ENCODE measurements around the gene PRKCA.
A peak's percentile ranks its signal among the peaks of the same experiment; 100 is the strongest.
"Not testable (repeated sequence)": the region's sequence is repeated elsewhere in the genome, so short reads cannot be mapped to it uniquely, and the experiment has no call there.

The PRKCA gene

DNA sequence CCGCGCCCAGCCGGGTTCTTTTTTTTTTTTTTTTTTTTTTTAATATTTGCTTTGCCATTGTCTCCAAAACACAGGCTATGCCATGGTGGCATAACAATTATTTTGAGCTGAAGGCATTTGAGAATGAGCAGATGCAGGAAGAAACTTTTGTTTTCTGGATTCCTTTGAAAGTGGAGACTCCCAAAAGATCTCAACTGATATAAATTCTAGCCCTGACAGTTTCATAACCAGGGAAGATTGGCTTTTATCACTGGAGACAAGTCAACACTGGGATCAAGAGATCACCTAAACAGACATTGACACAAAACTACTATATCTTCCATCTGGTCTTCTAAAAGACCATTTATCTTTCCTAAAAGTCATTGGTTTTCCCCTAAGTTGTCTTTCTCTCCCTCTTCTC is 10.1 kb upstream of the PRKCA start:
- DNase-seq, result no peak

DNA sequence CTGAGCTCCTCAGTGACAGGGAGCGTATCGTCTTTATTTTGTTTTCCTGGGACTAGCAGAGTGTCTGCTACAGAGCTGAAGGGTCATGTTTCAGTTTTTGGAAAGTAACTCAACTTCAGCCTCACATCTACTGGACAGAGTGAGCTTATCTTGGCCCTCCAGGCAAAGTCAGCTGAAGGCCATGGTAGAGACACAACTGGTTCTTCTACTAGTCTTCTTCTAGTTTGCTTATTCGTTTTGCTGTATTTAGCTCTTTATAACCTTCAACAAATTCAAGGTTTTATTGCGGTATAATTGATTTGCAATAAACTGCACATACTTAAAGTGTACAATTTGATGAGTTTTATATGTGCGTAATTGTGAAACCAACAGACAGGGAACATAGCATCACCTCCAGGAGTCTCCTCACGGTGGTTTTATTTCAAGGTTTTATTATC is 6.1 kb upstream of the PRKCA start:
- DNase-seq, result no peak

DNA sequence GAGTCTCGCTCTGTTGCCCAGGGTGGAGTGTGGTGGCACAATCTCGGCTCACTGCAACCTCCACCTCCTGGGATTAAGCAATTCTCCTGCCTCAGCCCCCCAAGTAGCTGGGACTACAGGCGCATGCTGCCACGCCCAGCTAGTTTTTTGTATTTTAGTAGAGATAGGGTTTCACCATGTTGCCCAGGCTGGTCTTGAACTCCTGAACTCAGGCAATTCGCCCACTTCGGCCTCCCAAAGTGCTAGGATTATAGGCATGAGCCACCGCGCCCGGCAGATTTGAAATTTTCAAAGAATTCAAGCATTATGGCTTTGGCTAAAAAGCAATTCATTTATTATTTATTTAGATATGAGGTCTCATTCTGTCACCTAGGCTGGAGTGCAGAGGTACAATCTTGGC is 5.0 kb upstream of the PRKCA start:
- not testable (repeated sequence) for DNase-seq

DNA sequence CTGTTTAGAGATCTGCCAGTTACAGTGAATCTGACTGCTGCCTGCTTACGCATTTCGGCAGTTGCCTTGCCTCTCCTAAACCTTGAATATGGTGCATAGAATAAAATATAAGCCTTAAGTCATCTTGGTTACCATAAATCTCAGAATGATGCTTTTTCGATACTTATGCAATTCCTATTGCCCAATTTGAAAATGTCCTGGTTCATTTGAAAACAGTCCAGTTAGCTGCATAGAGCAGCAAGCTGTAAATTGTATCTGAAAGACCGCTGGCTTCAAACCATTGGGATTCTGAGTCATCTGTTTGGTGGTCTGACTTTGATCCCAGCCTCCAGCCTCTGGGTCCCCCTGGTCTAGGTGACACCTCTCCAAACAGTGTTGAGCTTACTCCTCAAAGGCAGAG is 2.7 kb upstream of the PRKCA start:
- DNase-seq, result no peak

DNA sequence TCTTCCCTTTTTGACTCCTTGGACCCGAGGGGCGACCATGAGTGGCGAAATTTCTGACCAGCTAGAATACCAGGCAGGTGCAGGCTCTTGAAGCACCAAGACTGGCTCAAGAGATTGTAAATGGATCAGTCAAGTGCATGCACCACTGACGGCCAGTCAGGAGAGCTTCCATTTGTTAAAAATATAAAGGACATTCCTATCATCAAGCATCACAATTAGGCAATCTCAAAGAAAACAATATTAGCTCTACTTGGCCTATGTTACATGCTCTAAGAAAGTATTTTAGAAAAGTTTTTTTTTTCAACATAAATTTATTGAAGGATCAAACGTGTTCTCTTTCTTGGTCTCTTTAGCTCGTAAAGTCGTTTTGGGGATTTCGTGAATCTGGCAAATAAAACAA is 1.5 kb upstream of the PRKCA start:
- DNase-seq, result no peak

DNA sequence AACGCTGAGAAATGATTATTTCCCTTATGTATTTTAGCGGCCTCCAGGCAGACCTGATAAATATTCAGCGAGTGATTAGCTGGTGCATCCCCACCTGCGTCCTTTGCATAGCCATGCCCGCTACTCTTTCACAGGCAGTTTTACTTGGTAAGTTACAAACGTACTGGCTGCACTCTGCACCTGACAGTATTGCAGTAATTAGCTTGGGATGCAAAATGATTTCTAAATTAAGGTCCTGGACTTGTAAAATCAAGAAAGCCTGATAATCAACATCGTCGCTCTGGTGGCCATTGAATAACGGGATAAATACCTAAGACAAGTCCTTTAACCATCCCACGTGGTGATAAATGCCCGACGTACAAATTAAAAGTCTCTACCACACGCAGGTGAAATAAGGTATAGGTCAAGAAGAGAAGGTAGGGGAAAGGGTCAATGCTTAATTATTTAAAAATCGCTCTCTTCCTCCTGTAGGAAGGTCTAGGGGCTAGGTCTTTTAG is 998 bp upstream of the PRKCA start:
- DNase-seq, result no peak

DNA sequence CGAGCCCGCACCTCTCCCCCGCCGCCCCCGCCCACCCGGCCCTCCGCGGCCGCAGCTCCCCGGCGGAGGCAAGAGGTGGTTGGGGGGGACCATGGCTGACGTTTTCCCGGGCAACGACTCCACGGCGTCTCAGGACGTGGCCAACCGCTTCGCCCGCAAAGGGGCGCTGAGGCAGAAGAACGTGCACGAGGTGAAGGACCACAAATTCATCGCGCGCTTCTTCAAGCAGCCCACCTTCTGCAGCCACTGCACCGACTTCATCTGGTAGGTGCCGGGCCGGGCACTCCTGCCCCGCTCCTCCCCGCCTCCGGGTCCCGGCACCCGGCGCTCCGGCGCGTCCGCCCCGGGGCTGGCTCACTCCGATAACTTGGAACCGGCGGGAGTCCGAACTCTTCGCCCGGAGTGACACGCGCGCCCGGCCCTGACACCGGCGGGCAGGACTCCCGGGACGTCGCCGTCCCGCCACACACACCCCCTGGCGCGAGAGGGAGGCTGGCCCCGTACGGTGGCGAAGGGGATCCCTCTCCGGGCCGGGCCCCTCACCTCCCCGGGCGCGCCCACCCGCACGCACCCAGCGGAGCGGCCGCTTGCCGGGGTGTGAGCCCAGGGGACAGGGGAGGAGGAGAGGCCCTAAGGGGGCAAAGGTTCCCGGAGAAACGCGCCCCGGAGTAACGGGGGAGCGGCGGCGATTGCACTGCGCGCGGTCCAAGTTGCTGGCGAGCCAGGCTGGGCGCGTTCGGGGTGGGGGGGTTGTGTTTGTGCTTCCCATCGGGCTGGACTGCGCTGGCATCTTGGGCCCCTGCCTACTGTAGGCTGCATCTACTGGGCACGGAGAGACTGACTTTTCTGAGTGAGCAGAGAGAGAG is 581 bp downstream of the PRKCA start:
- peak; percentile 18 for DNase-seq

DNA sequence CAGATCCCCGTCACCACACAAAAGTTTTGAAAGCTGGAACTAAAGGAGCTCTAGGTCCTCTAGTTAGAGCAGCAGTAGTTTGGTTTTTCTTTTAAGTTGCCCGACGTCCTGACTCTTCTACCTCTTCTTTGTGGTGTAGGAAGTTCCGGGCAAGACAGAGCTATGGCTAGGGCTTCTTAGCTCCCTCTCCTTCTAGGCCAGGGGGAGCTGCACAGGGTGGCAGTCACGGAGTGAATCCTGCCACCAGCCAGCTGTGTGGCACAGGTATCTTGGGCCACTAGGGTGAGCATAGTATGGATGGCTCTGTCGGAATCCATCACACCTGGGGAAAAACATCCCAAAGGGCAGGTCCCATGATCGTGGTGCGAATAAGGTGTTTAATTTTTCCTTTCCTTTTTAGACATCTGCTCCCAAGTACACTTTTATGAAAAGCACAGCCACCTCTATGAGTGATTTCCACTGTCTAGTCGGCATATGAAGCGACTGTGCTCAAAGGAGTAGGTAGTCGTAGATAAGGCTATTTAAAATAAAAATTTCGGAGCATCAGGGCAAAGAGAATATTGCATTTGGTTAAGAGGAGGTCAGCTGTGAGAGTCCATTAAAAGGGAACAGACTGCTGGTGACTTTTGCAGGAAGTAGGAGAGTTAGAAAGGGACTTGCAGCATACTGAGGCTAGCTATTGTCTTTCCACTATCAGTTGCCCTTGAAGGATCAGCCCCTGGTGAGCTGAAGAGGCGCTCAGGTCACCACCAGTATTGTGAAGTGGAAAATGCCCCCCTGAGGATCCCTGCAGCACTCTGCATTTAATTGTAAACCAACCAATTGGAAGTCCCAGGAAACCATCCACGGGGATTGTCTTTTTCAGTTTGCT is 2.1 kb downstream of the PRKCA start:
- peak; percentile 27 for DNase-seq

DNA sequence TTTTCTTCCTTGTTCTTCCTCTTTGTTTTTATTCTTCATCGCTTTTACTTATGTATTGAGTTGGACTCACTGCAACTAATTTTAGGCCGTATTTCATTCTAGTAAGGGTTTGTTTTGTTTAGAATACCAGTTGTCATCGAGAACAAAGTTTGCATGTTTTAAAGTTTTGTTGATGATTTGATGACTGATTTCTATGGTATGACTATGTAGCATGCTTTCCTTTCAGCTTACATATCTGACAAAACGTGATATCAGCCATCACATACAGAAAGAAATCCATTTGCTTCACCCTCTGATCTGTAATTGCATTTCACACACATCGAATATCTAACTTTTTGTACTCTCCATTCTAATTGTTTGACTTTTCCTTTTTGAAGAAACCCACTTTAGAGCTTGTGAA is 4.0 kb downstream of the PRKCA start:
- no peak for DNase-seq

DNA sequence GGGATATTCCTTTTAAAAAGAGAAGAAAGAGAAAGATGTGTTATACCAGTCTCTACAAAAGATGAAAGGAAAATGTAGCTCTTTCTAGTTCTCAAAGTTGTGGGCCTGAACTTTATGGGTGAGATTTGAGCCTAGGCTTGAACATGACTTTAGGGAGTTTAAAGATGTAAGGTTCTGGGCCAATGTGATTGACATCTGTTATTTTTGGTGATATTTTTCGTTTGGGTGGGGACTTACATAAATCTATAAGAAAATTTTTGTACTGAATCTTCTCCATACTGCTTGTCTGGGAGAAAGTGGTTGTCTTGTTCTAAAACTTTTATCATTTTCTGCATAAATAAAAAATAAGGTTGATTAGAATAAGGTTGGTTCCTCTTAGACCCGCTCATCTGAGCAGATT is 4.8 kb downstream of the PRKCA start:
- DNase-seq, result no peak

DNA sequence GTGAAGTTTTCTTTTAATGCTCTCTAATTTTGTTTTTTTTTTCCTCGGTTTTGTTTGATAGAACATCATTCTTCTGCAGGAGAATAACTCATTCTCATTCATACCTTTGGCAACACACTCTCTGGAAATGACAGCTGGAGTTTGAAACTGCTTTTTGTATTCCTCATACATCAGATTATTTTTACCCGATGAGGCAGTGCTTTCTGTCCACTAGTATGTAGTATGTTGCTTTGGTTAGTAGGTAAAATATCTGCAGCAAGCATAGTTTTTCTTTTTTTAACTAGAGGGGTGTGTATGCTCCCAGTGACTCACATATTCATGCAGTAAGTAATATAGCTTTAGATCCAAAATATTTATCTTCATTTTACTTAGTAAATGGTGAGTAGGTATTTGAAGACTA is 6.4 kb downstream of the PRKCA start:
- no peak for DNase-seq

DNA sequence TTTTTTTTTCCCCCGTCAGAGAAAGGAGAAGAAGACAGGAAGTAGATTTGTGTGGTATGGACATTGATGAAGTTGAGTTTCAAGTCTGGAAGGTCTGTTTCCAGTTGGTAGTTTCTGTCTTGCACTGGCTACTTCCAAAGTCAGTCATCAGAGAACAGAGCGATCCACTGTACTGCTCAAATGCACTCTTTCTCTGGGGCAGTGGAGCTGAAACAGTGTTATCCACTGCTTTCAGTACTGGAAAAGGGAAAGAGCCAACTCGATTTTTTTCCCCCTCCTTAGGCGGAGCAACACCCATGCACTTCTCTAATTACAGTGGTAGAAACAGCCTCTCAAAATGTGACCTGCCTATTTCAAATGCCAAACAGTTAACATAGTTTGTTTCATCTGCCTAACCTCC is 7.4 kb downstream of the PRKCA start:
- no peak for DNase-seq

DNA sequence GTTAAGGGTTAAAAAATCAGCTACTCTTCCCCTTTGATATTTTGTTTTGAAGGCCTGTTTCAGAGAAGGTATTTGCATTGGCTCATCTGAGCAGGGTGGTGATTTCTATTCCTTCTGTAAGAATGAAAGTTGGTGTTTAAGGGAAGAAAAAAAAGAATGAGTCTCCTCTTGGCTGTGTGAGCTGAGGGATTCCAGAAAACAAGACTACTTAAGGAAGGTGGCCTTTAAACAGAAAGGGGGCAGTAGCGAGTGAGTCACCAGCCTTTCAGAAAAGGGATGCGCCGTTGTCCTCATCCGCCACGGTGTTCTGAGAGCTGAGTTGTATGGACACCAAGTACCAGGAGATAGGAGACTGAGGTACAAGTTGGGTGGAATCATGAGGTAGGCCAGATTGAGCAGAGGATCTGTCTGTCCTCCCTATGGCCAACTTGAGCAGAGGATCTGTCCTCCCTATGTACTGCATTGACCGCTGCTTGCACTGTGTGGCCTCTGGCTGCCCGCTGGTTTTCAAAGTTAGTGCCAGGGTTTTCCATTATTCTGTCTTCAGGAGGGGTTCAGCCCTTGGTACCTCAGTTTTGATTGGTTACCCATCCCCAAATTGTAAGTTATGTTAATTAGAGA is 8.2 kb downstream of the PRKCA start:
- no peak for DNase-seq

DNA sequence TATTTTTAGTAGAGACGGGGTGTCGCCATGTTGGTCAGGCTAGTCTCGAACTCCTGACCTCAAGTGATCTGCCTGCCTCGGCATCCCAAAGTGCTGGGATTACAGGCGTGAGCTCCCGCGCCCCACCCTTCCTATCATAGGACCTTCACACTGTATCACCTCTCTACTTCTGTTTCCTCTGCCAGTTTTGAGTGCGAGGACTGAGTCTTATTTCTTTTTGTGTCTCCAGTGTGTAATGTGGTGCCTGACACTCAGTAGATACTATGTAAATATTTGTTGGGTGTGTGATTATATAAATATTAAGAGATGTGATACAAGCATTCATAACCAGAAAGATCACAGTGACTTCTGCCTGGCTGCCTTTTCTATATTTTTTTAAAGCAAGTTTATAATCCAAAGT is 10.5 kb downstream of the PRKCA start:
- DNase-seq, result no peak

DNA sequence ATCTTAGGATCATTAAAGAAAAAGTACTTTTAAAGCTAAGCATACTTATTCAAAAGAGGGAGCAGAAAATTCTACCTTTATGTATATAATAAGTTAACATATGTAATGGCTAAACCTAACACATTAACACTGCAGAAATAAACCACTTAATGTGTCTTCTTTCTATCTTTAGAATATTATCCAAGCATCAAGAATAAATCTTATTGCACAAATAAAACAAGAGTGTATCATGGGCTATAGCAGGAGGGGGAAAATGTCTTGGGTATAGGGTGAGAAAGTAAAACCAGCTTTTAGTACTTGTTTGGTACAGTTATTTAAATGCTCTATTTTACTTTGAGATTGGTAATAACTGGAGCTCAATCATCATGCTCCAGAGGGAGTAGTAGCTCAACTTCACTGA is 10.9 kb downstream of the PRKCA start:
- DNase-seq, result no peak

DNA sequence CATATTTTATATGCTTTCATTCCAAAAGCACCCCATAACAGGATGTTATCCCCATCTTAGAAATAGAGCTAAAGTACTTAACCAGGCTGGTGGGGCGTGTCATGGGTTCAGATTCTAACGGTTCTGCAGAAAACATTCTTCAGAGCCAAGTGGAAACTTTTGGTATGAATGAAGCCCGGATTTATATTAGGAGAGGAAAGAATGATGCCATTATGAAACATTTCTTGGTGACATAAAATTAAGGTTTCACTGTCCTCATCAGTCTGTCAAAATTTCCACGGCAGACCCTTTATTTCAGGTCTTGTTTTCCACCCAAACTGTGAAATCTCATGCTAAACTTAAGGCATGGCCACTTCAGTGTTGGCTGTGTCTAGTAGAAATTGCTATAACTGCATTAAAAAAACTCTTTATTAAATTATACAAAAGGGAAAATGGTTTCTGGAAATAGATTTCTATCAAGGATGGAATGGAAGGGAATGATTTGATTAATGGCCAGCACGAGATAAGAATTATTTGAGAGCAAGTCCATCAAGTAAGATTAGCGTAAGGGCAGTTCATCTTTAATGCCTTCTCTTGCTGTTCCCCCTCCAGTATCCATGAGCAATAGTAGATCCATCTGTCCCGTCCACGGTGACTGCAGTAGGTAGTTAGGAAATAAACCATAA is 11.7 kb downstream of the PRKCA start:
- no peak for DNase-seq

DNA sequence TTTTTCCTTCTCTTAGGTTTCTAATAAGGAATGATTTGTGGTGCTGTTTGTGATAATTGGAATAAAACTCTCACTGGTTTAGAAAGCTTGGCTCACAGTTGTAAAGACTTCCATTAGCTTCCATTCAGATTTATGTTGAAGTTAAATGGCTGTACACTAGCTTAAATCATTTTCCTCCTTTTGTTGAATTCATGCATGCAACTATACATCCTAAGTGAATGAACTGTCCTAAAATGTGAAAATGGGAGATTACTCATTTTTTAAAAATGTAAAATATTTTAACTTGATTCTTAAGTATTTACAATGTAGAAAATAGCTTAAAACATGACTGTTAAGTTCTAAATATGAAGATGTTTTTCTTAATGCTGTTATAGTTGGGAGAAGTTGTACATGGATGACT is 15.2 kb downstream of the PRKCA start:
- DNase-seq, result no peak

DNA sequence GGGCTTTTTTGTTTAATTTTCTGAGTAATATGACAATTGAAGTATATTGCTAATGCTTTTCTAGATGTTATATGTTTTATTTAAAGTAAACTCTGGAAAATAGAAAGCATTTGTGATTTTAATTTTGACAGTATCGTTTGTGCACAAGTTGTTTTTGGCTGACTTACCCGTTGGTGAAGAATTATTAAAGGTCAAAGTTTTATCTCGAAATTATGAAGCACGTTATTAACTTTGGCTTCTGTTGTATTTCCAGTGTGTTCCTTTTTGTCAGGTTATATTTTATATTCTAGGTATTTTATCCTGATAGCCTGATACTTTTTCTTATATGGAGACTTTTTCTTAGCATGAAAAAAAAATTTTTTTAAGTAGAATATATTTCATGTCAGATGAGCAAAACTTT is 16.8 kb downstream of the PRKCA start:
- no peak for DNase-seq

DNA sequence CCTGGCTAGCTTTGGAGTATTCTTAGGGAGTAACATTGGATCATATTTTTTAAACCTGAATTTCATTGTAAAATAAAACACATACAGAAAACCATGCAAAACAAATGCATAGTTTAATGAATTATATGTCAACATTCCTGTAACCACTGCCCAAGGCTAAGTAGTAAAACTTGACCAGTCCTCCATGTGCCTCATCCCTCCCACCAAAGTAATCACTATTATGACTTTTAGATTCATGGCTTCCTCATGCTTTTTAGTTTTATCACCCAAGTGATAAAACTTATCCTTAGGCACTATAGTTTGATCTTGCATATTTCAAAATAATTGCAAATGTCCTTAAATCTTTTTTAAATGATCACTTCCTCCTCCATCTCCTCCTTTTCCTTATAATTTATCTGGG is 20.4 kb downstream of the PRKCA start:
- no peak for DNase-seq

DNA sequence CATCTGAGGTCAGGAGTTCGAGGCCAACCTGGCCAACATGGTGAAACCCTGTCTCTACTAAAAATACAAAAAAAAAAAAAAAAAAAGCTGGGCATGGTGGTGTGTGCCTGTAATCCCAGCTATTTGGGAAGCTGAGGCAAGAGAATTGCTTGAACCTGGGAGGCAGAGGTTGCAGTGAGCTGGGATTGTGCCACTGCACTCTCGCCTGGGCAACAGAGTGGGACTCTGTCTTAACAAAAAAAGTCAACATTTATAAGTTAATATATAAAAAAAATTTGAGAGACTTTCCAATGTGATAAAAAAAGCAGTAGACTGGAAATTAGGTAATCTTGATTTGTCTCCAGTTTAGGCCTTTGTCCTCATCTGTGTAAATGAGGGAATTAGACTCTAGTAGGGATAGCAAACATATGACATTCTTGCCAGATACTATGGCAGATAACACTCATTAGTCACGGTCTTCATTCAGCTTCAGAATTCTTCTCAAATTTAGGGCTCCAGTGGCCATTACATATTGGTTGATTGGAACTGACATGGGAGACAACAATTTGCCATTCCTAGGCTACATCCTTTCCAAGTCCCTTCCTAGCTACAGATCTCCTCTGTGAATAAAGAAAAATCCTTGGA is 22.1 kb downstream of the PRKCA start:
- DNase-seq, result not testable (repeated sequence)

DNA sequence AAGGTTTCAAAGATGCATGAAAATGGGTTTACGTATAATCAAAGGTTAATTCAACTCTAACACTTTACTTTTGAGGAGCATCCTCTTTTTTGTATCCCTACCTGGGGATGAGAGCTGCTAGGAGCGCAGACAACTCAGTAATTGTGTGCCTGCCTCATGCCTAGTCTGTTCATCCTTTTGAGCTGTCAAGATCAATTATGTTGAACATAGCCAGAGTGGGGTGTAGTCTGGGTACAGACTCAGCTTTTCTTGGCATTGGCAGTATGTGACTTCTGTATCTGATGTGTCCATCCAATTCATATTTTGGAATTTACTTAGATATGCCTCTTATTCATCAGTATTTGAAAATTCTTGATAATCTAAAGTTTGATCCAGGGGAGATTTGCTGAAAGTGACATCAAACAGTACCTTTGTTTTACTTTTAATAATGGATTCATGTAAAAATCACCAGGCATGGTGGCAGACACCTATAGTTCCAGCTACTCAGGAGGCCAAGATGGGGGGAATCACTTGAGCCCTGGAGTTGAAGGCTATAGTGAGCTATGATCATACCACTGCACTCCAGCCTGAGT is 24.1 kb downstream of the PRKCA start:
- DNase-seq, result no peak

DNA sequence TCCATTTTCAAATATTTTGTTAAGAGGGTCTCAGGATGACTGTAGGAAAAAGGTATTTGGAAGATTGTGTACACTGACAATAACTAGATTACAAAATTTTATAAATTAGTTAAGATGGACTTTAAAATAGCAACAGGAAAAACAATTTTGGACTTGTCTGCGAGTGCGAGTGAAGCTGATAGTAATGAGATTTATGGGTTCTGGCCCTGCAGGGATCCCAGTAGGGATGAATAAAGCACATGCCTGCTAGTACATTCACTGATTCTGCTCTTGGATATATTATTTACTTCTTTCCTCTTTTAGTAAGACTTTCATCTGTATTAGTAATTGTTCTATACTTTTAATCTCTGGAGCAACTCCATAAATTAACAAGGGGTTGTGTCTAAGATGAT is 28.2 kb downstream of the PRKCA start:
- no peak for DNase-seq

Measured in NCI-H1092 (cell line).